Umbilical cord (tissue), 2 donors: ENCODE measurements around the gene GRIP2. TPM values are rescaled to one million over a fixed set of nuclear protein-coding genes. Genes with fewer than 3 reads are reported as not detected.
A peak's percentile ranks its signal among the peaks of the same experiment; 100 is the strongest.

Experiments
- DNase-seq: peaks from one replicate; pipeline ENCODE4 v3.0.0-alpha.2; 2015; ENCODE audit warnings: low spot score
- total RNA-seq: library from RNA; depleted of rRNA; stranded (reverse); fragments of >200 nt; gene quantifications from one replicate; pipeline ENCODE4 v1.2.3, GENCODE V29; 2014; ENCODE audit warnings: low replicate concordance; ENCODE audit not compliant: insufficient read depth

Gene GRIP2
- total RNA-seq, 1 donor from 2014 or later, result 7.7 TPM

GRCh38 chr3:14561051-14561960 lies 21.2 kb upstream of the GRIP2 start:
- DNase-seq, result peak; percentile 38

GRCh38 chr3:14560110-14560509 lies 20.0 kb upstream of the GRIP2 start:
- DNase-seq, result no peak

- no peak for DNase-seq
Observed at GRCh38 chr3:14558029-14558428, 17.9 kb upstream of the GRIP2 start.

GRCh38 chr3:14555835-14556234 lies 15.7 kb upstream of the GRIP2 start:
- DNase-seq, result no peak

GRCh38 chr3:14554715-14555114 lies 14.6 kb upstream of the GRIP2 start:
- DNase-seq, result no peak

GRCh38 chr3:14553871-14554270 lies 13.7 kb upstream of the GRIP2 start:
- no peak for DNase-seq

- no peak for DNase-seq
Observed at GRCh38 chr3:14552717-14553116, 12.6 kb upstream of the GRIP2 start.

- no peak for DNase-seq
Observed at GRCh38 chr3:14552041-14552648, 12.0 kb upstream of the GRIP2 start.

GRCh38 chr3:14550651-14551611 lies 10.8 kb upstream of the GRIP2 start:
- DNase-seq, result no peak

GRCh38 chr3:14550181-14550580 lies 10.0 kb upstream of the GRIP2 start:
- DNase-seq, result no peak

- no peak for DNase-seq
Observed at GRCh38 chr3:14549256-14549919, 9.2 kb upstream of the GRIP2 start.

GRCh38 chr3:14548321-14548729 lies 8.2 kb upstream of the GRIP2 start:
- DNase-seq, result peak; percentile 73

- no peak for DNase-seq
Observed at GRCh38 chr3:14547693-14548092, 7.6 kb upstream of the GRIP2 start.

GRCh38 chr3:14546041-14546440 lies 5.9 kb upstream of the GRIP2 start:
- no peak for DNase-seq

GRCh38 chr3:14545251-14545635 lies 5.1 kb upstream of the GRIP2 start:
- DNase-seq, result no peak

- no peak for DNase-seq
Observed at GRCh38 chr3:14544282-14545250, 4.4 kb upstream of the GRIP2 start.

GRCh38 chr3:14543446-14543845 lies 3.3 kb upstream of the GRIP2 start:
- DNase-seq, result no peak

- no peak for DNase-seq
Observed at GRCh38 chr3:14542656-14543055, 2.5 kb upstream of the GRIP2 start.

- no peak for DNase-seq
Observed at GRCh38 chr3:14541646-14542045, 1.5 kb upstream of the GRIP2 start.

GRCh38 chr3:14540821-14541385 lies 761 bp upstream of the GRIP2 start:
- DNase-seq, result no peak
